Hippocampal formation (tissue), 2 donors: ENCODE data around the gene KIF20B.
A peak's percentile ranks its signal among the peaks of the same experiment; 100 is the strongest.
"Not testable (repeated sequence)": the region's sequence is repeated elsewhere in the genome, so short reads cannot be mapped to it uniquely, and the experiment has no call there.

Experiments
- DNase-seq, 2 donors: peaks; one replicate each; lab custom pipeline; 2025; lab: John Stamatoyannopoulos, UW

The KIF20B gene

DNA sequence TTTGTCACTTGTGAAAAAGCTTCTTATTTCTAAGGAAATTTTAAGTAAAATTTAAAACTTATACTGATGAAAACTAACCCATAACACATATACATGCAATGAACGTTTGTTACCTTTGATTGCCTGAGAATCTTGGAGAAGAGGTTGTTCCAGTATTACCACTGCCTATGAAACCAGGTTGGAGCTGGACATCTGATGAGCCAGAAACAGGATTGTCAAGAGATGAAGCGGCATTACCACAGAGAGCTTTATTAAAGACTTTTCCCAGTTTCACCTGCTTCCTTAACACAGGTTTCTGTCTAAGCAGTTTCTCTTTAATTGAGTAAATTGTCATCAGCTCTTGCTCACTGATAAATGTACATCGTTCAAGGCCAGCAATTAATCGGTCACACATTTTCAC, 9.0 kb upstream of the KIF20B start:
- no peak for DNase-seq

DNA sequence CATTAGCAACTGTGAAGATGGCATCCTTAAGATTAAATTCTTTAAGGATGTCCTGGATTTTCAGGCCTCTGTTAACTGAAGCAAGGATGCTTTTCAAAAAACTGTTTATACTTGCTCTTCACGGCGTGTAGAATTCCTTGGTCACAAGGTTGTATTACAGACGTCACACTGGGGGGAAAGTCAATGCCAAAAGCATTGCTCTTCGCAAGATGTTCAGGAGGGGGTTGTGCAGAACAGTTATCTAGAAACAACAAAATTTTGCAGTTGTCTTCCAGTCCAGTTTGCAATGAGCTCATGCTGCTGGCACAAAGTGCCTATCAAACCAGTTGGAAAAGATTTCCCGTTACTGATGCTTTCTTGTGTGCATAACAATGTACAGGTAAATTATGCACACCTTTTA, 8.2 kb upstream of the KIF20B start:
- DNase-seq: no peak

DNA sequence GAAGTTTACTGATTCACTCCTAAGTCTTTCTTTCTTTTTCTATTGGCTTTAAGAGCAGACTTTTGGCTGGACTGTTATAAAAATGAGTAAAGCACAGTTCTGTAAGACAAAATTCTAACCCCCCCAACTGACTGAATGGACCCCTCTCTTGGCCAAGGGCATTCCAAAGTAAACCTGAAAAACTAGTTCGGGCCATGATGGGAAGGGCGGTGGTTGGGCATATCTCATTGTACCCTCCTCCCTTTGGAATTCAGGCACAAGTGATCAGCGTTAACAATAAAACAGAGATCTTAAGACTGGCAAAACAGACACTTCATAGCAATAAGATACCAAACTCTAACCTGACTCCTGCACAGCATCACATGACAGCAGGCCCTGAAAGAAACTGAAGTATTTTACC, 6.1 kb upstream of the KIF20B start:
- no peak for DNase-seq

DNA sequence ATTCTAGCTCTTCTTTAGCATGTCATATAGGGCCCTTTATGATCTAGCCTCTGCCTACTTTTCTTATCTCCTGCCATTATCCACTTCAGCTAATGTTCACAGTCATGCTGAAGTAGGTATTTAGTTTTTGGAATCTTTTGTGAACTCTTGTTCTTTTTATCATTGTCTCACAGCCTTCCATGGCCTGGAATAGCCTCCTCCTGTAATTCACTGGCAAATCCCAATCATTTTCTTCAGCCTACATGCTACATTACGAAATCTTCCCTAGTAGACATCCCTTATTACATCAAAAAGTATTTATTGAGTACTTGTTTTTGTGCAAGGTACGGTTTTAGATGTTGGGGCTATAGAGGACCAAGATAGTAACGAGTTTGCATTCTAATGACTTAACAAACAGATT, 3.4 kb upstream of the KIF20B start:
- DNase-seq: no peak

- no peak for DNase-seq
These were observed 1.8 kb upstream of the KIF20B start for GRCh38 chr10:89699581-89700064.

DNA sequence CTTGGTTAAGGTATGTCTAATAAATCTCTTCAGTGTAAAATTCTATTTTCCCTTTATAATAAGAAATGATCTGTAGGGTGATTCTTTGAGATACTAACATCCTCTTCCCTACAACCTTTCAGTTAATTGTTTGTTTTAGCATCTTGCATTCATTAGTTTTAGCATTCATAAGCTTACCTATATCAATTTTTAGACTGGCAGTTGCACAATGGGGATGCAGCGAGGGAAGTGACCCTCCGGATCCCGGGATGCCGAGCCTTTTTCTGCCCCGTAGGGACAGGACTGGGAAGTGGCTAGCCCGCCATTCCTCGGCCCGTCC, 508 bp upstream of the KIF20B start:
- DNase-seq: no peak

GRCh38 chr10:89702121-89702480, 711 bp downstream of the KIF20B start:
- no peak for DNase-seq

DNA sequence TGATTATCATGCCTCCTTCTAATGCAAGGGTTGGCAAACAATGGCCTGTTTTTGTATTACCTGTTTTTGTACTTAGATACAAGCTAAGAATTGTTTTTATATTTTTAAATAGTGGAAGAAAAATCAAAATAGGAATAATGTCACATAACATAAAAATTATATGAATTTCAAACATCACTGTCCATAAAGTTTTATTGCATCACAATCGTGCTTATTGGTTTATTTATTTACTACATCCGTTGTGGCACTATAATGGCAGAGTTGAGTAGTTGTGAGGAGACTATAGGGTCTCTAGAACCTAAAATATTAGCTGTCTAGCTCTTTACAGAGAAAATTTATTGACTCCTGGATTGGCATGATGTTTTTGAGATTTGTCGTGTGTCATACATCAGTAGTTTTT, 4.1 kb downstream of the KIF20B start:
- no peak for DNase-seq

DNA sequence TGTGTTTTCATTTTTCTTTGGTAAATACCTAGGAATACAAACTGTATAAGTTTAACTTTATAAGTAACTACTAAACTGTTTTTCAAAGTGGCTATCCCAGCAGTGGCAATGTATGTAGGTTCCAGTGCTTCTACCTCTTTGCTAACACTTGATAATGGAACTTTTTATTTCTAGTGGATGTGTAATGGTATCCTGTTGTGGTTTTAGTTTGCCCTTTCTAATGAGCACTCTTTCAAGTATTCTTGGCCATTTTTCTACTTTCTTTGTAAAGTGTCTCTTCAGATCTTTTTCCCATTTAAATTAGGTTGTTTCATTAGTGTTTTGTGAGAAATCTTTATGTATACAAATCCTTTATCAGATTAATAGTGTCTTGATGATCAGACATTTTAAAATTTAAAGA, 4.6 kb downstream of the KIF20B start:
- DNase-seq: no peak

DNA sequence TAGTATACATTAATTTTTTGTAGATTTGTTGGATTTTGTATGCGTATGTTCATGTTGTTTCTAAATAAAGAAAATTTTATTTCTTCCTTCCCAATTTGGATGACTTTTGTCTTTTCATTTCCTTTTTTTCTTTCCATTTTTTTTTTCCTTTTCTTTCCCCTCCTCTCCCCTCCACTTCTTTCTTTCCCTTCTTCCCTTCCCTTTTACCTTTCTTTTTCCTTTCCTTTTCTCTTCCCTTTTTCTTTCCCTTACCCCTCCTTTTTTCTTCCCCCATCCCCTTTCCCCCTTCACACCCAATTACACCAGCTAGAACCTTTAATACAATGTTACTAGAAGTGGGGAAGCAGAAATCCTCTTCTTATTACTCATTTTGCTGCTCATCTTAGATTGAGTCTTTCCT, 6.0 kb downstream of the KIF20B start:
- DNase-seq: no peak

- DNase-seq: no peak
These were observed 9.4 kb downstream of the KIF20B start for GRCh38 chr10:89710753-89711152.

DNA sequence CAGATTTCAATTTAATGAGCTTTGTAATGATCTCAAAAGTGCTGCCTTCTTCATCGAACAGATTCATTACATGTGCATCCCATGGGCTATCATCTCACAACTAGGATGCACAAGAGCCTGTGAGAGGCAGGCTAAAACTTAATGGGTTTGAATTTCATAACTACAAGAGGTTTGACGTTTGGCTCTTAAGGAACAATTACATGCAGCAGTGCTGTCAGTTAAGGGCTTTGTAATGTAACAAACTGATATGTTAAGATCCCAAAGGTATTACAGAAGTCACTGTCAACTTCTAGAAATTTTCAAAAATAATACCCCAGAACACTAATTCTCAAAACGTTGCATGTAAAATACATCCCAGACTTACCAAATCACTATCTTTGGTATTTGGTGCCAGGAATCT, 33.2 kb downstream of the KIF20B start:
- no peak for DNase-seq

GRCh38 chr10:89738551-89739209, 37.3 kb downstream of the KIF20B start:
- peak in 1 of 2 donors; percentile 2 for DNase-seq

- no peak for DNase-seq
These were observed 39.9 kb downstream of the KIF20B start for GRCh38 chr10:89741126-89741762.

DNA sequence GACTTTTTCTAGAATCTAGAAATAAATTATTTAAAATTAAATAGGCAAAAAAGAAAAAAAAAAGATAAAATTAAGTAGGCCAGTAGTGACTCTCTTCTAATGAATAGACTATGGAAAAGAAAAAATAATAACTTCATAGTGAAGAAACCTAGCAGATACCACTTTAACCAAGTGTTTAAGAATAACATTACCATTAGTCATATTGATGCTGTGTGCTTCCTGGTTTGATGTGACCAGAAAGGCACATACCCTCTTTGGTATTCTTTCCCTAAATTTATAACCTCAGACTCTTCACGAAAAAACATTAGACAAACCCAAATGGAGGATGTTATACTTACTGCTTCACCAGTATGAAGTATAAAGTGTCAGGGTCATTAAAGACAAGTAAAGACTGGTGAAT, 42.6 kb downstream of the KIF20B start:
- no peak for DNase-seq

DNA sequence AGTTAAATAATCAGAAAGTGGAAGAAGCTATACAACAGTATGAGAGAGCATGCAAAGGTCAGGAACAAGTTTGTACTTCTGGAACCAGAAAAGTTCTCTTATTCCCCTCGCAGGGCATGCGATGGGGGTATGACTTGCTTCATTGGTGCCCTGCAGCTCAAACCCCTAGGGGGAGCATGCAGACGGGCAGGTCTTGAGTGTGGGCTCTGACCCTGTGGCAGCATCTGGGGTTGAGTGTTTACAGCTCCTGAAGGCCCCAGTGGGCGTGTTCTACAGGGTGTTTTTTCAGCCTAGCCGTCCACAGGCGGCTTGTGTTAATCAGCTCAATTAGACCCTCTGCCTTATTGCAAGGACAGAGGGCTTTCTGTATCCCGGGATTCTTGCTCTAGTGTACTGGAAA, 44.5 kb downstream of the KIF20B start:
- no peak for DNase-seq

DNA sequence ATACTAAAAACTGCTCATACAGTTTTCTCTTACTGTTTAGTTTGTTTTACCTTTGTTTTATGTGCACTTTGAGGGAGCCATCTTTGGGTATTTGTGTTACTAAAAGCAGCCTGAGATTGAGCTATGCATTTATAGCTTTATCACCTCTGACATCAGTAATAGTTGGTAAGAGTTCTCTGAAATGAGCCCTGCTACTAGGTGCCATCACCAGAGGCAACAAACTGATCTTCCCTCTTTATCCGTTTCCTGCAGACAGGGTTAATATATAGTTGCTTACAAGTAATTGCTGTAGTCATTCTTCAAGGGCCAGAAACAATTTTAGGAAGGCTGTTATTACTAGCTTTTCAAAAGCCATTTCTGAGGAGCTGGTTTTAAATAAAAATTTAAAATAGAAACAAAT, 49.1 kb downstream of the KIF20B start:
- no peak for DNase-seq

GRCh38 chr10:89755374-89755773, 54.0 kb downstream of the KIF20B start:
- no peak for DNase-seq

- no peak for DNase-seq
These were observed 58.1 kb downstream of the KIF20B start for GRCh38 chr10:89759531-89759930.

DNA sequence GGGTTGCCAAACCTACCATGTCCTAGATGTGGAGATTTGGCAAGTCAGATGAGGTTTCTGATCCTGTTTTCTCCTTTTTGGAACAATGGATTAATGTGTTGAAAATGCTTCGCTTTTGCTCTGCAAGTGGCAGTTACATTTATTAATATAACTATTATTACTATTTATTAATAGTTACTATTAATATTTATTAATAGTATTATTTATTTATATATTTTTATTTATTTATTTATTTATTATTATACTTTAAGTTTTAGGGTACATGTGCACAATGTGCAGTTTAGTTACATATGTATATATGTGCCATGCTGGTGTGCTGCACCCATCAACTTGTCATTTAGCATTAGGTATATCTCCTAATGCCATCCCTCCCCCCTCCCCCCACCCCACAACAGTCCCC, 62.3 kb downstream of the KIF20B start:
- not testable (repeated sequence) for DNase-seq

DNA sequence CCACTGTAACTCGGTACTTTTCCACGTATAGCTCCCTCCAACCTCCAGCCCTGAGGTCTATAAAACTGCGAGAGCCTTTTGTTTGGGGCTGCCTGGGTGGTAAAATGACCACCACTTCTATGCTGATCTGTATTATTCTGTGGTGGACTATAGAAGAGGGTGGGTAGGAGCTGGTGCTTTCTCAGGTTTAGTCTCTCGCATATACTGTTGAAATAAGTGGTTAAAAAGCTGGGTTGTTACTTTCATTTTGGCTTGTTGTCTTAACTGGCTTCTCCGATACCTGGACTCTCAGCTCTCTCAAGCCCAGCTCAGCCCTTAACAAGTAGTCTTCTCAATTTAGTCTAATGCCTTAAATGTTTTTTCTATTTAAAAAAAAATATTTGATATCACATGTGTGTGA, 70.3 kb downstream of the KIF20B start:
- DNase-seq: no peak

GRCh38 chr10:89773081-89773480, 71.7 kb downstream of the KIF20B start:
- peak in 1 of 2 donors; percentile 1 for DNase-seq

DNA sequence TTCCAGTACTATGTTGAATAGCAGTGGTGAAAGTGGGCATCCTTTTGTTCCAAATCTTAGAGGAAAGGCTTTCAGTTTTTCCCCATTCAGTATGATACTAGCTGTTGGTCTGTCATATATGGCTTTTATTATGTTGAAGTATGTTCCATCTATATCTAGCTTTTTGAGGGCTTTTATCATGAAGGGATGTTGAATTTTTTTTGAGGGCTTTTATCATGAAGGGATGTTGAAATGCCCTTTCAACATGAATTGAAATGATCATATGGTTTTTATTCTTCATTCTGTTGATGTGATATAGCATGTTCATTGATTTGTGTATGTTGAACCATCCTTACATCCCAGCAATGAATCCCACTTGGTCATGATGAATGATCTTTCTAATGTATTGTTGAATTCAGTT, 75.3 kb downstream of the KIF20B start:
- no peak for DNase-seq

DNA sequence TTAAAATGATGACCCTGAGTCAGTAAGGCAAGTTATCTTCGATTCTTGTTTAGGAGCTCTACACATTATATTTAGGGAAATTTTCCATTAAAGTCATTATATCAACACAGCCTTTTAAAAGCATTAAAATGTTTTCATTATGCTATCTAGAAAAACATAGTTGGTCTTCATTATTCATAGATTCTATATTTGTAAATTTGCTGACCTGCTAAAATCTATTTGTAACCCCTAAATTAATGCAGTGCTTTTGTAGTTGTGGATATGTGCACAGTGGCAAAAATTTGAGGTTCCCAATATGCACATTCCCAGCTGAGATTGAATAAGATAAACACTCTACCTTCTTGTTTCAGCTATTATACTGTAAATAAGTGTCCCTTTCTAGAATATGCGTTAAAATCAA, 81.1 kb downstream of the KIF20B start:
- no peak for DNase-seq
